Vagina (tissue), 2 donors: ENCODE data around the gene CRLF1.

Source experiments
- CTCF ChIP-seq, 3 experiments: fragments of 450-650 bp in 2 of 3; fragments of 200-600 bp in 1 of 3; sonication (generic) in 1 of 3; IDR thresholded peaks; one replicate each; pipeline ENCODE4 v1.5.1; 2017 to 2019; ENCODE audit warnings: antibody characterized with exemption in 3 of 3, mild to moderate bottlenecking in 2 of 3, moderate library complexity in 2 of 3
- POLR2A ChIP-seq, 2 donors: fragments of 450-650 bp; IDR thresholded peaks; one replicate each; pipeline ENCODE4 v1.6.1; 2017; ENCODE audit warnings: antibody characterized with exemption in 2 of 2, mild to moderate bottlenecking in 2 of 2, moderate library complexity in 2 of 2
- POLR2AphosphoS5 ChIP-seq, 2 donors: sonication (generic); formaldehyde crosslinking; IDR thresholded peaks; one replicate each; pipeline ENCODE4 v1.9.0; 2017; ENCODE audit warnings: antibody characterized with exemption in 2 of 2, mild to moderate bottlenecking in 2 of 2, low read depth in 1 of 2; ENCODE audit not compliant: insufficient read depth in 1 of 2

DNA sequence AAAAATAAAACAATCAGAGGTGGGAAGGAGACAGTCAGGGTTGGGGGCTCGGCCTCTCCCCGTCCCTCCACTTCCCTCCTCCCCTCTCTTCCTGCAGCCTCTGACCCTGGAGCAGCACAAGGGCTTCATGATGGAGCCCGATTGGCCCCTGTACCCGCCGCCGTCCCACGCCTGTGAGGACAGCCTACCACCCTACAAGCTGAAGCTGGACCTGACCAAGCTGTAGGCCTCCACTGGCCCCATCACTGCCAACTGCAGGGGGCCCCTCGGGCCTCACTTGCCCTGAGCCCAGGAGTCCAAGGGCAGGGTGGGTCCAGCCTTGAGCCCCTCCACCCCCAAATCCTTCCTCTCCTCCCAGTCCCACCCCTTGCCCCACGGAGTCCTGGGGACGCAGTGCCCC lies 13.7 kb upstream of the CRLF1 start:
- TF ChIP-seq POLR2A (IDR thresholded peaks at IDR 0.05) (no peak), CTCF (IDR thresholded peaks at IDR 0.05) (no peak), POLR2AphosphoS5 (IDR thresholded peaks at IDR 0.05; ENCODE audit: insufficient read depth in 1 of 2, low read depth in 1 of 2) (no peak)
